ENCODE data around the gene S100A2. TPM values are rescaled to one million over a fixed set of nuclear protein-coding genes. Genes with fewer than 3 reads are reported as not detected.

S100A2 gene
- total RNA-seq, 4 donors from 2014 or later = 127 to 519 (median 267) TPM

- Histone ChIP-seq H3K27me3 (no peaks in the 10 kb centered on the region), H3K4me1 (peaks cover 68% of the 10 kb centered on the region), H3K9me3 (no peaks in the 10 kb centered on the region), H3K36me3 (peaks cover 19% of the 10 kb centered on the region), H3K27ac (peak overlapping the region; percentile 94), H3K4me3 (peak overlapping the region; percentile 70)
- TF ChIP-seq POLR2AphosphoS5 (IDR thresholded peaks at IDR 0.05) (no peak), EP300 (IDR thresholded peaks at IDR 0.05) (no peak), POLR2A (IDR thresholded peaks at IDR 0.05) (no peak), CTCF (IDR thresholded peaks at IDR 0.05) (no peak)
- no peak for DNase-seq (ENCODE audit: low spot score in 2 of 2)
- WGBS = 50% methylated on average over 6 of the region's 6 CpGs
Measured at GRCh38 chr1:153609585-153609907, 43.9 kb upstream of the S100A2 start.

GRCh38 chr1:153608742-153609584 lies 43.3 kb upstream of the S100A2 start:
- H3K4me1 ChIP-seq = peaks cover 63% of the 10 kb centered on the region
- H3K4me3 ChIP-seq = peak overlapping the region; percentile 70
- no peak for TF ChIP-seq POLR2AphosphoS5 (IDR thresholded peaks at IDR 0.05)
- TF ChIP-seq EP300 (IDR thresholded peaks at IDR 0.05) = no peak
- TF ChIP-seq CTCF (IDR thresholded peaks at IDR 0.05) = no peak
- H3K9me3 ChIP-seq = no peaks in the 10 kb centered on the region
- H3K27me3 ChIP-seq = no peaks in the 10 kb centered on the region
- H3K36me3 ChIP-seq = peaks cover 19% of the 10 kb centered on the region
- H3K27ac ChIP-seq = peak overlapping the region; percentile 94
- DNase-seq (ENCODE audit: low spot score in 2 of 2) = peak in 1 of 2 donors; percentile 85
- 35% methylated on average over 11 of the region's 19 CpGs for WGBS

- Histone ChIP-seq H3K27ac (peak overlapping the region; percentile 94), H3K9me3 (no peaks in the 10 kb centered on the region), H3K36me3 (peaks cover 19% of the 10 kb centered on the region), H3K4me1 (peaks cover 55% of the 10 kb centered on the region), H3K4me3 (peak overlapping the region; percentile 70), H3K27me3 (no peaks in the 10 kb centered on the region)
- TF ChIP-seq CTCF (IDR thresholded peaks at IDR 0.05) = no peak
- no peak for TF ChIP-seq POLR2AphosphoS5 (IDR thresholded peaks at IDR 0.05)
- no peak for TF ChIP-seq EP300 (IDR thresholded peaks at IDR 0.05)
- no peak for TF ChIP-seq POLR2A (IDR thresholded peaks at IDR 0.05)
- peak in 1 of 2 donors; percentile 73 for DNase-seq (ENCODE audit: low spot score in 2 of 2)
- WGBS = 68% methylated on average over 5 of the region's 7 CpGs
Measured at GRCh38 chr1:153608089-153608682, 42.5 kb upstream of the S100A2 start.

GRCh38 chr1:153607381-153607780 lies 41.7 kb upstream of the S100A2 start:
- peak overlapping the region; percentile 94 for H3K27ac ChIP-seq

More at GRCh38 chr1:153607381-153607780, 41.7 kb upstream of the S100A2 start:
- WGBS = 82% methylated on average over 8 of the region's 8 CpGs
- Histone ChIP-seq H3K4me1 (peaks cover 51% of the 10 kb centered on the region), H3K36me3 (peaks cover 19% of the 10 kb centered on the region), H3K9me3 (no peaks in the 10 kb centered on the region), H3K27me3 (no peaks in the 10 kb centered on the region), H3K4me3 (peak overlapping the region; percentile 70)
- DNase-seq (ENCODE audit: low spot score in 2 of 2) = no peak
- TF ChIP-seq EP300 (IDR thresholded peaks at IDR 0.05) = no peak
- no peak for TF ChIP-seq POLR2A (IDR thresholded peaks at IDR 0.05)
- no peak for TF ChIP-seq POLR2AphosphoS5 (IDR thresholded peaks at IDR 0.05)
- TF ChIP-seq CTCF (IDR thresholded peaks at IDR 0.05) = no peak
